Limb (tissue), 2 donors: ENCODE results near the gene GRM3.

Source experiments
- DNase-seq, 2 donors: peaks; one replicate each; pipeline ENCODE4 v3.0.0-alpha.2; 2016; ENCODE audit errors: extremely low spot score in 2 of 2

Gene GRM3

GRCh38 chr7:86898171-86898570 is 254.5 kb downstream of the GRM3 start:
- DNase-seq: no peak

DNA sequence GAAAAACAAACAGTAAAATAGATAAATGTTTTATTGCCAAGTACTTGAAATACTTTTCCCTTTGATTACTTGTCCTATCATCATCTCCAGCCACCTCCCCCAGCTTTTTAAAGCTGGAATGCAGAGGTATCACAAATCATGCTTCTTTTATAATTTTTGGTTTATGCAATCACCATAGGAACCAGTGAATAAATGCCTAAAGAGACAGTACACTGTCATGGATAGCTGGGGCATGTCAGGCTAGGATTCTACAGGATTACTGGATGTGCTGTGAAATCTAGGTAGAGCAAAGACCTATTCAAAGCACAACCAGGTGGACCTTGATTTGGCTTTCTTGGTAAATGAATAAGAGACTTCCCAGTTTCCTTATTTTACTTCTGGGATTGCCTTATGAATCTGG is 257.2 kb downstream of the GRM3 start:
- DNase-seq: no peak

DNA sequence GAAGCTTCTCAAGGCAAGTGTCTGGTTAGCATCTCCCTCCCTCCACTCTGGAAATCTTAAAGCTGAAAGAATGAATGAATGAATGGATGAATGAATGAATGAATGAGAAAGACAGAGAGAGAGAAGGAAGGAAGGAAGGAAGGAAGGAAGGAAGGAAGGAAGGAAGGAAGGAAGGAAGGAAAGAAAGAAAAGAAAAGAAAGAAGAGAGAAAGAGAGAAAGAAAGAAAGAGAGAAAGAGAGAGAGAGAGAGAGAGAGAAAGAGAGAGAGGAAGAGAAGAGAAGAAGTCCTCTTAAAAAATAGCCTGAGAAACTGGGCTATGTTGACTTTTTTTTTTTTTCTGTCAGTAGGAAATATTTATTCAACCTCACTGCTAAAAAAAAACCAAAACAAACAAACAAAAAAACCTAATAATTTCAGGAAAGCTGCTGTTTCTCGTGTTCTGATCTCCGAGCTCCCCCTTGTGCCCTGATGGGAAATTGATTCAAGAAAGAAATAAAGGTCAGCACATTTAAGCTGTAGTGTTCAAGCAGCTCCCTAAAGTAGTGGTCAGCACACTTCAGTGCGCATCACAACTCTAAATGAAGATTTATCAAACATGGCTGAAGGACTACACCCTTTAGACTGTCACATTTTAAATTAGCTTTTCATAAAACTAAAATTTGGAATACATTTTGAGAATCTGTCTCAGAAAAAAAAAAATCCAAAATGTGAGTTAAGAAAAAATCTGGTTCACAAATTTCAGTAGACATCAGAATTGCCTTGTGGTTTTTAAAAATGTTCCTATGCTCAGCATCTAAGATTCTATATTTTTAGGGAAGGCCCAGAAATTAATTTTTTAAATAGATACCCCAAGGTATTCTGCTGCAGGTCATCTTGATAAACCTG is 261.5 kb downstream of the GRM3 start:
- peak; percentile 35 to 39 for DNase-seq

DNA sequence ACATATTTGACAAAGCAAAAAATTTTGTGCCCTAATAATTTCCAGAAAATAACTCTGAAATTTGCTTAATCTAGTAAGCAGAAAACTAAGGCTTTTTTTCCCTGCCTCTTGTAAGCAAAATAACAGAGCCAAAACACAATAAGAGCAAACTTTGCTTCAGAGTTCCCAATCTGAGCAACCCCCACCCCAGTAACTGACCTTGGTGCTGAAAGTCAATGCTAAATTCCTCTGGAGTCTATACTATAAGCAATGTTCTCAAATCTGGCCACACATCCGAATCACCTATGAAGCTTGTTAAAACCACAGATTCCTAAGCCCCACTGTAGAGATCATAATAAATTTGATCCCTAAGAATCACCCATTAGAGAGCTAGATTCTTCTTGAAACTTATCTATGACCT is 265.2 kb downstream of the GRM3 start:
- peak in 1 of 2 donors; percentile 9 for DNase-seq

DNA sequence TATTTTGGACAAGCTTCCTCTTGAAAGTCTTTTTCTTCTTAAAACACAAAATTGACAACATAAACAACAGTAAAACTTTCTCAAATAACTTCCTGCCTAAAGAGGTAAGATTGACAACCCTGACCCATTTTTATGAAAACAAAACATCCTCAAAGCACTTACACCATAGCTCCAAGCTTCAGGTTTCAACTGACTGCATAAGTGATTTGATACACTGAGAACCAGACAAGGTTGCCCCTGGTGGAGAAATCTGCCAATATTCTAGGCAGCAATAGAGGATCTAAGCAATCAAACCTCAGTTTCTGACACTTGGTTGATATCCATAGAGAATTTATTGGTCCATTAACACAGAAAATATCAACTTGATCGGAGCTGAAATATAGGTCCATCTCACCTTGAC is 267.9 kb downstream of the GRM3 start:
- DNase-seq: no peak

GRCh38 chr7:86913709-86914108 is 270.0 kb downstream of the GRM3 start:
- DNase-seq: peak in 1 of 2 donors; percentile 44
